Activated naive CD8-positive, alpha-beta T cell treated with anti-CD3 and anti-CD28 coated beads for 36 hours (primary cell): ENCODE results near the gene CFAP251. TPM values are rescaled to one million over a fixed set of nuclear protein-coding genes. Genes with fewer than 3 reads are reported as not detected.
"Not testable (repeated sequence)": the region's sequence is repeated elsewhere in the genome, so short reads cannot be mapped to it uniquely, and the experiment has no call there.

ENCODE experiments used
- DNase-seq: peaks from one replicate; pipeline ENCODE4 v3.0.0; 2021
- H3K27ac Mint-ChIP-seq: one replicate; pipeline ENCODE4 v1.8.0; 2022; ENCODE audit warnings: mild to moderate bottlenecking, moderate library complexity, mixed read lengths
- H3K27me3 Mint-ChIP-seq: one replicate; pipeline ENCODE4 v1.8.0; 2022; ENCODE audit warnings: mild to moderate bottlenecking, mixed read lengths
- H3K36me3 Mint-ChIP-seq: one replicate; pipeline ENCODE4 v1.8.0; 2021; ENCODE audit warnings: mild to moderate bottlenecking, mixed read lengths
- H3K4me1 Mint-ChIP-seq: one replicate; pipeline ENCODE4 v1.8.0; 2021; ENCODE audit warnings: mixed read lengths
- H3K4me3 Mint-ChIP-seq: one replicate; pipeline ENCODE4 v1.8.0; 2022; ENCODE audit warnings: mild to moderate bottlenecking, moderate library complexity, mixed read lengths
- H3K9me3 Mint-ChIP-seq: one replicate; pipeline ENCODE4 v1.8.0; 2022; ENCODE audit warnings: mixed read lengths
- total RNA-seq, 2 experiments: library from RNA; stranded (reverse); gene quantifications; one replicate each; pipeline ENCODE4 v1.2.3, GENCODE V29; 2021

Gene CFAP251
- total RNA-seq, 2 experiments from 2014 or later = 1.3 to 1.8 TPM

- no peaks in the 10 kb centered on the region for H3K27me3 Mint-ChIP-seq
- H3K36me3 Mint-ChIP-seq = peaks cover 3% of the 10 kb centered on the region
- no peak overlapping the region for H3K27ac Mint-ChIP-seq
Observed at GRCh38 chr12:121974026-121974985, 55.9 kb downstream of the CFAP251 start.

GRCh38 chr12:121975021-121975420 lies 56.6 kb downstream of the CFAP251 start:
- H3K9me3 Mint-ChIP-seq = peaks cover 9% of the 10 kb centered on the region
- H3K27ac Mint-ChIP-seq = no peak overlapping the region
- no peak overlapping the region for H3K4me3 Mint-ChIP-seq
- H3K27me3 Mint-ChIP-seq = no peaks in the 10 kb centered on the region
- peaks cover 3% of the 10 kb centered on the region for H3K36me3 Mint-ChIP-seq
- H3K4me1 Mint-ChIP-seq = no peaks in the 10 kb centered on the region
- no peak for DNase-seq

More at GRCh38 chr12:121974026-121974985, 55.9 kb downstream of the CFAP251 start:
- Mint-ChIP-seq H3K4me1 (no peaks in the 10 kb centered on the region), H3K9me3 (peaks cover 9% of the 10 kb centered on the region), H3K4me3 (no peak overlapping the region)
- no peak for DNase-seq

GRCh38 chr12:121976950-121977349 lies 58.6 kb downstream of the CFAP251 start:
- DNase-seq = no peak
- peaks cover 3% of the 10 kb centered on the region for H3K36me3 Mint-ChIP-seq
- H3K9me3 Mint-ChIP-seq = peaks cover 9% of the 10 kb centered on the region
- peaks cover 4% of the 10 kb centered on the region for H3K4me1 Mint-ChIP-seq
- H3K4me3 Mint-ChIP-seq = no peak overlapping the region
- no peak overlapping the region for H3K27ac Mint-ChIP-seq
- H3K27me3 Mint-ChIP-seq = no peaks in the 10 kb centered on the region

- Mint-ChIP-seq H3K36me3 (no peaks in the 10 kb centered on the region), H3K9me3 (no peaks in the 10 kb centered on the region), H3K27me3 (no peaks in the 10 kb centered on the region), H3K4me1 (peaks cover 6% of the 10 kb centered on the region), H3K27ac (no peak overlapping the region), H3K4me3 (no peak overlapping the region)
- no peak for DNase-seq
Observed at GRCh38 chr12:121980191-121980891, 61.9 kb downstream of the CFAP251 start.

GRCh38 chr12:121980892-121981272 lies 62.5 kb downstream of the CFAP251 start:
- Mint-ChIP-seq H3K4me1 (peaks cover 6% of the 10 kb centered on the region), H3K27ac (no peak overlapping the region), H3K27me3 (no peaks in the 10 kb centered on the region), H3K4me3 (no peak overlapping the region), H3K36me3 (no peaks in the 10 kb centered on the region), H3K9me3 (no peaks in the 10 kb centered on the region)
- DNase-seq = no peak

- peaks cover 6% of the 10 kb centered on the region for H3K4me1 Mint-ChIP-seq
- no peaks in the 10 kb centered on the region for H3K9me3 Mint-ChIP-seq
- H3K27ac Mint-ChIP-seq = no peak overlapping the region
- H3K36me3 Mint-ChIP-seq = no peaks in the 10 kb centered on the region
- H3K4me3 Mint-ChIP-seq = no peak overlapping the region
- DNase-seq = no peak
- H3K27me3 Mint-ChIP-seq = no peaks in the 10 kb centered on the region
Observed at GRCh38 chr12:121981456-121981855, 63.1 kb downstream of the CFAP251 start.

GRCh38 chr12:121982950-121983349 lies 64.6 kb downstream of the CFAP251 start:
- DNase-seq = no peak
- H3K4me3 Mint-ChIP-seq = no peak overlapping the region
- peaks cover 6% of the 10 kb centered on the region for H3K4me1 Mint-ChIP-seq
- H3K27ac Mint-ChIP-seq = no peak overlapping the region
- no peaks in the 10 kb centered on the region for H3K36me3 Mint-ChIP-seq
- H3K27me3 Mint-ChIP-seq = no peaks in the 10 kb centered on the region
- no peaks in the 10 kb centered on the region for H3K9me3 Mint-ChIP-seq

- DNase-seq = no peak
- H3K27ac Mint-ChIP-seq = no peak overlapping the region
- H3K27me3 Mint-ChIP-seq = no peaks in the 10 kb centered on the region
- no peak overlapping the region for H3K4me3 Mint-ChIP-seq
- no peaks in the 10 kb centered on the region for H3K36me3 Mint-ChIP-seq
- H3K9me3 Mint-ChIP-seq = no peaks in the 10 kb centered on the region
- peaks cover 6% of the 10 kb centered on the region for H3K4me1 Mint-ChIP-seq
Observed at GRCh38 chr12:121983536-121984210, 65.3 kb downstream of the CFAP251 start.

GRCh38 chr12:121986489-121987245 lies 68.3 kb downstream of the CFAP251 start:
- Mint-ChIP-seq H3K27ac (no peak overlapping the region), H3K36me3 (no peaks in the 10 kb centered on the region), H3K27me3 (no peaks in the 10 kb centered on the region), H3K4me1 (peaks cover 13% of the 10 kb centered on the region), H3K4me3 (no peak overlapping the region), H3K9me3 (no peaks in the 10 kb centered on the region)
- DNase-seq = no peak

- H3K4me3 Mint-ChIP-seq, H3K27me3 Mint-ChIP-seq, H3K36me3 Mint-ChIP-seq, DNase-seq, H3K9me3 Mint-ChIP-seq, H3K27ac Mint-ChIP-seq: not testable (repeated sequence)
- H3K4me1 Mint-ChIP-seq = peaks cover 17% of the 10 kb centered on the region
Observed at GRCh38 chr12:121988519-121988918, 70.1 kb downstream of the CFAP251 start.

GRCh38 chr12:121989276-121990113 lies 71.1 kb downstream of the CFAP251 start:
- Mint-ChIP-seq H3K27me3 (no peaks in the 10 kb centered on the region), H3K36me3 (no peaks in the 10 kb centered on the region)

GRCh38 chr12:121990114-121990647 lies 71.8 kb downstream of the CFAP251 start:
- no peaks in the 10 kb centered on the region for H3K36me3 Mint-ChIP-seq
- H3K4me3 Mint-ChIP-seq = no peak overlapping the region
- no peak for DNase-seq
- no peaks in the 10 kb centered on the region for H3K9me3 Mint-ChIP-seq
- H3K4me1 Mint-ChIP-seq = peaks cover 16% of the 10 kb centered on the region
- H3K27me3 Mint-ChIP-seq = no peaks in the 10 kb centered on the region
- no peak overlapping the region for H3K27ac Mint-ChIP-seq

More at GRCh38 chr12:121989276-121990113, 71.1 kb downstream of the CFAP251 start:
- no peak overlapping the region for H3K4me3 Mint-ChIP-seq
- no peaks in the 10 kb centered on the region for H3K9me3 Mint-ChIP-seq
- no peak for DNase-seq
- no peak overlapping the region for H3K27ac Mint-ChIP-seq
- peaks cover 16% of the 10 kb centered on the region for H3K4me1 Mint-ChIP-seq

- DNase-seq = peak; percentile 21
- no peaks in the 10 kb centered on the region for H3K36me3 Mint-ChIP-seq
- peaks cover 16% of the 10 kb centered on the region for H3K4me1 Mint-ChIP-seq
- H3K27ac Mint-ChIP-seq = no peak overlapping the region
- H3K9me3 Mint-ChIP-seq = no peaks in the 10 kb centered on the region
- no peak overlapping the region for H3K4me3 Mint-ChIP-seq
- no peaks in the 10 kb centered on the region for H3K27me3 Mint-ChIP-seq
Observed at GRCh38 chr12:121990692-121991603, 72.6 kb downstream of the CFAP251 start.
